Tibial nerve (tissue), 4 donors: ENCODE data around the gene TPM3. TPM values are rescaled to one million over a fixed set of nuclear protein-coding genes. Genes with fewer than 3 reads are reported as not detected.
"Not testable (repeated sequence)": the region's sequence is repeated elsewhere in the genome, so short reads cannot be mapped to it uniquely, and the experiment has no call there.

ENCODE experiments used
- DNase-seq, 2 donors: peaks; one replicate each; pipeline ENCODE4 v3.0.0-alpha.2; 2019; ENCODE audit warnings: low spot score in 2 of 2
- H3K27ac ChIP-seq, 4 donors: fragments of 200-600 bp; sonication (generic) in 3 of 4; one replicate each; pipeline ENCODE4 v1.5.1; 2017 to 2019; ENCODE audit warnings: mild to moderate bottlenecking in 1 of 4
- H3K27me3 ChIP-seq, 2 donors: fragments of 200-600 bp; sonication (generic) in 1 of 2; one replicate each; pipeline versions ENCODE4 v1.5.1 to v1.6.0; 2017 to 2019
- H3K36me3 ChIP-seq, 3 donors: fragments of 200-600 bp; sonication (generic); one replicate each; pipeline ENCODE4 v1.5.1; 2018 to 2019
- H3K4me1 ChIP-seq, 4 donors: fragments of 200-600 bp; sonication (generic) in 3 of 4; one replicate each; pipeline ENCODE4 v1.5.1; 2017 to 2019
- H3K4me3 ChIP-seq, 4 donors: fragments of 200-600 bp; sonication (generic) in 3 of 4; one replicate each; pipeline ENCODE4 v1.5.1; 2017 to 2019; ENCODE audit warnings: mild to moderate bottlenecking in 1 of 4, moderate library complexity in 1 of 4
- H3K9me3 ChIP-seq, 4 donors: fragments of 200-600 bp; sonication (generic) in 3 of 4; one replicate each; pipeline ENCODE4 v1.5.1; 2017 to 2019
- CTCF ChIP-seq, 5 experiments: fragments of 200-600 bp in 3 of 5; fragments of 450-650 bp in 2 of 5; sonication (generic) in 3 of 5; IDR thresholded peaks; one replicate each; pipeline ENCODE4 v1.5.1; 2016 to 2019; ENCODE audit warnings: antibody characterized with exemption in 5 of 5, mild to moderate bottlenecking in 3 of 5, moderate library complexity in 2 of 5
- EP300 ChIP-seq, 2 donors: sonication (generic); formaldehyde crosslinking; IDR thresholded peaks; one replicate each; pipeline ENCODE4 v1.6.1; 2017; ENCODE audit warnings: antibody characterized with exemption in 2 of 2, mild to moderate bottlenecking in 1 of 2
- POLR2A ChIP-seq, 2 donors: fragments of 450-650 bp; IDR thresholded peaks; one replicate each; pipeline ENCODE4 v1.6.1; 2017; ENCODE audit warnings: antibody characterized with exemption in 2 of 2, mild to moderate bottlenecking in 2 of 2, moderate library complexity in 2 of 2
- WGBS, 2 donors: methylation state at CpG; one replicate each; pipeline ENCODE4 v1.1.5; 2018; 5-methylcytosine and 5-hydroxymethylcytosine counted together
- total RNA-seq, 4 donors: library from RNA; depleted of rRNA; stranded (reverse); fragments of >200 nt; gene quantifications; one replicate each; pipeline ENCODE4 v1.1.0, GENCODE V29; 2016

Gene TPM3
- total RNA-seq, 4 donors from 2014 or later, result 170 to 251 (median 222) TPM

GRCh38 chr1:154154053-154154452, 37.8 kb downstream of the TPM3 start:
- Histone ChIP-seq H3K27me3 (no peaks in the 10 kb centered on the region), H3K27ac (peak overlapping the region; percentile 53 to 90 (median 71)), H3K4me1 (peaks cover 0 to 59% (median 37%) of the 10 kb centered on the region in 4 donors), H3K9me3 (no peaks in the 10 kb centered on the region), H3K36me3 (peaks cover 0 to 8% (median 0%) of the 10 kb centered on the region in 3 donors), H3K4me3 (no peak overlapping the region)
- 91 to 97% methylated on average over 6 of the region's 6 CpGs for WGBS, 2 donors
- no peak for DNase-seq
- TF ChIP-seq POLR2A (IDR thresholded peaks at IDR 0.05) (no peak), EP300 (IDR thresholded peaks at IDR 0.05) (no peak), CTCF (IDR thresholded peaks at IDR 0.05) (no peak)

- Histone ChIP-seq H3K27me3 (no peaks in the 10 kb centered on the region), H3K4me3 (no peak overlapping the region), H3K36me3 (no peaks in the 10 kb centered on the region), H3K4me1 (peaks cover 0 to 32% (median 19%) of the 10 kb centered on the region in 4 donors), H3K27ac (peak overlapping the region in 2 of 4 donors; percentile 39 to 58), H3K9me3 (no peaks in the 10 kb centered on the region)
- no peak for TF ChIP-seq EP300 (IDR thresholded peaks at IDR 0.05)
- no peak for TF ChIP-seq CTCF (IDR thresholded peaks at IDR 0.05)
- no peak for TF ChIP-seq POLR2A (IDR thresholded peaks at IDR 0.05)
- DNase-seq, result no peak
Observed at GRCh38 chr1:154151311-154151710, 40.6 kb downstream of the TPM3 start.

- no peak overlapping the region for H3K4me3 ChIP-seq
- no peak for DNase-seq
- no peaks in the 10 kb centered on the region for H3K9me3 ChIP-seq
- H3K4me1 ChIP-seq, result peaks cover 0 to 12% (median 5%) of the 10 kb centered on the region in 4 donors
- no peak overlapping the region for H3K27ac ChIP-seq
- TF ChIP-seq EP300 (IDR thresholded peaks at IDR 0.05) (no peak), CTCF (IDR thresholded peaks at IDR 0.05) (no peak), POLR2A (IDR thresholded peaks at IDR 0.05) (no peak)
- WGBS, 2 donors, result 58 to 63% methylated on average over 3 of the region's 3 CpGs
- H3K27me3 ChIP-seq, result no peaks in the 10 kb centered on the region
- no peaks in the 10 kb centered on the region for H3K36me3 ChIP-seq
Observed at GRCh38 chr1:154148807-154149206, 43.1 kb downstream of the TPM3 start.

- not testable (repeated sequence) for DNase-seq
- peaks cover 0 to 12% (median 5%) of the 10 kb centered on the region in 4 donors for H3K4me1 ChIP-seq
Observed at GRCh38 chr1:154147505-154147904, 44.4 kb downstream of the TPM3 start.

GRCh38 chr1:154145986-154146385, 45.9 kb downstream of the TPM3 start:
- Histone ChIP-seq H3K9me3 (no peaks in the 10 kb centered on the region), H3K4me1 (peaks cover 0 to 6% (median under 1%) of the 10 kb centered on the region in 4 donors), H3K27me3 (no peaks in the 10 kb centered on the region), H3K27ac (no peak overlapping the region), H3K36me3 (no peaks in the 10 kb centered on the region), H3K4me3 (no peak overlapping the region)
- 89 to 99% methylated on average over 2 of the region's 2 CpGs for WGBS, 2 donors
- DNase-seq, result no peak
- no peak for TF ChIP-seq CTCF (IDR thresholded peaks at IDR 0.05)

More at GRCh38 chr1:154147505-154147904, 44.4 kb downstream of the TPM3 start:
- not testable (repeated sequence) for H3K36me3 ChIP-seq, H3K27ac ChIP-seq, H3K27me3 ChIP-seq, H3K4me3 ChIP-seq, H3K9me3 ChIP-seq
- 78% methylated on average over 5 of the region's 5 CpGs for WGBS, 2 donors

GRCh38 chr1:154142358-154142757, 49.5 kb downstream of the TPM3 start:
- peaks cover 0 to 3% (median 0%) of the 10 kb centered on the region in 4 donors for H3K4me1 ChIP-seq
- TF ChIP-seq CTCF (IDR thresholded peaks at IDR 0.05), result no peak
- no peak for TF ChIP-seq POLR2A (IDR thresholded peaks at IDR 0.05)
- no peak for TF ChIP-seq EP300 (IDR thresholded peaks at IDR 0.05)
- 78 to 94% methylated on average over 6 of the region's 6 CpGs for WGBS, 2 donors
- no peak for DNase-seq
- no peaks in the 10 kb centered on the region for H3K9me3 ChIP-seq
- H3K27ac ChIP-seq, result no peak overlapping the region
- H3K4me3 ChIP-seq, result no peak overlapping the region
- H3K27me3 ChIP-seq, result no peaks in the 10 kb centered on the region
- no peaks in the 10 kb centered on the region for H3K36me3 ChIP-seq
